ENCODE data around the gene TREML2.

- TF ChIP-seq, protein P1, sequence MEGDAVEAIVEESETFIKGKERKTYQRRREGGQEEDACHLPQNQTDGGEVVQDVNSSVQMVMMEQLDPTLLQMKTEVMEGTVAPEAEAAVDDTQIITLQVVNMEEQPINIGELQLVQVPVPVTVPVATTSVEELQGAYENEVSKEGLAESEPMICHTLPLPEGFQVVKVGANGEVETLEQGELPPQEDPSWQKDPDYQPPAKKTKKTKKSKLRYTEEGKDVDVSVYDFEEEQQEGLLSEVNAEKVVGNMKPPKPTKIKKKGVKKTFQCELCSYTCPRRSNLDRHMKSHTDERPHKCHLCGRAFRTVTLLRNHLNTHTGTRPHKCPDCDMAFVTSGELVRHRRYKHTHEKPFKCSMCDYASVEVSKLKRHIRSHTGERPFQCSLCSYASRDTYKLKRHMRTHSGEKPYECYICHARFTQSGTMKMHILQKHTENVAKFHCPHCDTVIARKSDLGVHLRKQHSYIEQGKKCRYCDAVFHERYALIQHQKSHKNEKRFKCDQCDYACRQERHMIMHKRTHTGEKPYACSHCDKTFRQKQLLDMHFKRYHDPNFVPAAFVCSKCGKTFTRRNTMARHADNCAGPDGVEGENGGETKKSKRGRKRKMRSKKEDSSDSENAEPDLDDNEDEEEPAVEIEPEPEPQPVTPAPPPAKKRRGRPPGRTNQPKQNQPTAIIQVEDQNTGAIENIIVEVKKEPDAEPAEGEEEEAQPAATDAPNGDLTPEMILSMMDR (IDR thresholded peaks at IDR 0.05), result no peak
- no peak for TF ChIP-seq POLR2A (IDR thresholded peaks at IDR 0.05)
These were observed 25.9 kb downstream of the TREML2 start for GRCh38 chr6:41175084-41175483.

Data from vagina (tissue), 2 donors.